IPS-20b (cell line): ENCODE results near the gene XNDC1N.

Experiments used
- H3K27ac ChIP-seq: one replicate; pipeline ENCODE4 v1.5.1; 2013; ENCODE audit warnings: low read length
- H3K27me3 ChIP-seq: 2 replicates; pipeline ENCODE4 v1.6.1; 2013; ENCODE audit warnings: mild to moderate bottlenecking, low read length, inconsistent platforms; ENCODE audit not compliant: insufficient read depth
- H3K36me3 ChIP-seq: 2 replicates; pipeline ENCODE4 v1.6.1; 2013; ENCODE audit warnings: low read depth, mild to moderate bottlenecking, inconsistent platforms, low read length, moderate library complexity; ENCODE audit not compliant: insufficient read depth
- H3K4me1 ChIP-seq: 2 replicates; pipeline ENCODE4 v1.6.1; 2013; ENCODE audit warnings: mild to moderate bottlenecking, control low read depth, inconsistent platforms, low read length, moderate library complexity; ENCODE audit not compliant: insufficient read depth
- H3K4me3 ChIP-seq: 2 replicates; pipeline ENCODE4 v1.5.1; 2013; ENCODE audit warnings: mild to moderate bottlenecking, low read length, inconsistent platforms
- H3K9ac ChIP-seq: 2 replicates; pipeline ENCODE4 v1.6.1; 2013; ENCODE audit warnings: low read depth, mild to moderate bottlenecking, inconsistent platforms, low read length, moderate library complexity
- H3K9me3 ChIP-seq: 2 replicates; pipeline ENCODE4 v1.6.1; 2013; ENCODE audit warnings: mild to moderate bottlenecking, low read depth, low read length, inconsistent platforms; ENCODE audit not compliant: insufficient read depth

The XNDC1N gene

GRCh38 chr11:71948314-71949027 lies 20.1 kb upstream of the XNDC1N start:
- H3K9me3 ChIP-seq = no peaks in the 10 kb centered on the region
- no peaks in the 10 kb centered on the region; the same call in 1 of the 2 replicates for H3K36me3 ChIP-seq
- H3K4me3 ChIP-seq = no peak overlapping the region
- H3K4me1 ChIP-seq = no peaks in the 10 kb centered on the region
- no peaks in the 10 kb centered on the region for H3K27me3 ChIP-seq
- no peak overlapping the region for H3K27ac ChIP-seq
- no peak overlapping the region for H3K9ac ChIP-seq

DNA sequence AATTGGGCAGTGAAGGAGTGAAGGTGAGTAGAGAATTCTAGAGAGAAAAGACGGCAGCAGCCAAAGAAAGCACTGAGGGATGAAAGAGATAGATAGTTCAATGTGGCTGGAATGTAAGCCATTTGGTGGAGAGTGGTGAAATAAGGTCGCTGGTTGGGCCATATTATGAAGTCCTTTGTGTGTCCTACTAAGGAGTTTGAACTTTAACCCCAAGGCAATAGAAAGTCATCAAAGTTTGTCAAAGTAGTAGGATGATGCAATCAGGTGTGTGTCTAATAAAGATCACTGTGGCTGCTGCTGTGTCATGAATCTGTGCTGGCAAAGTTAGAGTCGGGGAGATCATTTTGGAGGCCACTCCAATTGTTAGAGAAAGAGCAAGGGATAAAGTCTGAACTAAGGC lies 19.1 kb upstream of the XNDC1N start:
- no peaks in the 10 kb centered on the region for H3K9me3 ChIP-seq
- H3K4me1 ChIP-seq = no peaks in the 10 kb centered on the region
- no peak overlapping the region for H3K4me3 ChIP-seq
- no peak overlapping the region for H3K9ac ChIP-seq
- H3K27ac ChIP-seq = no peak overlapping the region
- H3K27me3 ChIP-seq = no peaks in the 10 kb centered on the region
- H3K36me3 ChIP-seq = no peaks in the 10 kb centered on the region; the same call in 1 of the 2 replicates

- Histone ChIP-seq H3K9me3 (no peaks in the 10 kb centered on the region), H3K36me3 (no peaks in the 10 kb centered on the region; the same call in 1 of the 2 replicates), H3K27me3 (no peaks in the 10 kb centered on the region), H3K4me1 (no peaks in the 10 kb centered on the region), H3K4me3 (no peak overlapping the region), H3K9ac (no peak overlapping the region), H3K27ac (no peak overlapping the region)
Observed at GRCh38 chr11:71946144-71946571, 17.8 kb upstream of the XNDC1N start.

- H3K27me3 ChIP-seq = no peaks in the 10 kb centered on the region
- no peak overlapping the region for H3K27ac ChIP-seq
- no peaks in the 10 kb centered on the region for H3K9me3 ChIP-seq
Observed at GRCh38 chr11:71940561-71941219, 12.3 kb upstream of the XNDC1N start.

DNA sequence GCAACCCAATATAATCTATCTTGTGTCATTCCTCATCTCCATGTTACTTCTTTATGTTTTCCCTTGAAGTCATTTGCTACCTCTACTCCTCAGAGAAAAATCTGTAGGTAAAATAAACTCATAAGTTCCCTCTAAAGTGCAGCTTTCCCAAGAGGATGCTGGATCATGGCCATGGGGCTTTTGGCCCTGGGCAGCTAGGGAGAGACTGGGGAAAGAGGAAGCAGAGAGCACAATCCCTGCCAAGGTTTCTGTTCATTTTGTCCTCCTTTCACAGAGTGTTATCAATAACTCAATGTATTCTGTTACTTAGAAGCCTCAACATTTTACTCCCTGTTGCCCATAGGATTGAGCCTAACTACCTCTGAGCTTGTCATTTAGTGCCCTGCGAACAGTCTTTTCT lies 9.4 kb upstream of the XNDC1N start:
- H3K27ac ChIP-seq = no peak overlapping the region
- no peaks in the 10 kb centered on the region for H3K4me1 ChIP-seq
- no peaks in the 10 kb centered on the region for H3K9me3 ChIP-seq
- H3K36me3 ChIP-seq = peaks cover 4% of the 10 kb centered on the region; the same call in 1 of the 2 replicates
- H3K9ac ChIP-seq = no peak overlapping the region
- no peaks in the 10 kb centered on the region for H3K27me3 ChIP-seq
- no peak overlapping the region for H3K4me3 ChIP-seq

More at GRCh38 chr11:71940561-71941219, 12.3 kb upstream of the XNDC1N start:
- H3K36me3 ChIP-seq = peaks cover 4% of the 10 kb centered on the region; the same call in 1 of the 2 replicates
- no peaks in the 10 kb centered on the region for H3K4me1 ChIP-seq
- no peak overlapping the region for H3K9ac ChIP-seq
- H3K4me3 ChIP-seq = no peak overlapping the region

DNA sequence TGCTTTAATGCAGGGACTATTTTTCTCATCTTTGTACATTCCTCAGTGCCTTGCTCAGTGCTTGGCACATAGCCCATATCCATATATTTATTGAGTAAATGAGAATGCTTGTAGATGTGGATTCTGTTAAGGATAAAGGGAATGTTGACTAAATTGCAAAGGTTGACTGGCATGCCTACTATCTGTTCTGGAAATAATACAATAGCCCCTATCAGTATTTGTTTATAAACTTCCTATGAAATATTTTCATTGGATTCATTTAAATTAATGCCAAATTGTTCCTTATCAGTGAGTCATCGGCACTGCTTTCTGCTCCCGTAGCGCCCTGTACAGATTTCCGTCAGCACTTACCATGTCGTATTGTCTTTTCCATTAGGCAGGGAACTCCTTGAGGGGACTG lies 8.4 kb upstream of the XNDC1N start:
- no peak overlapping the region for H3K27ac ChIP-seq
- no peaks in the 10 kb centered on the region for H3K9me3 ChIP-seq
- H3K9ac ChIP-seq = no peak overlapping the region
- peaks cover 4% of the 10 kb centered on the region; the same call in 1 of the 2 replicates for H3K36me3 ChIP-seq
- H3K4me3 ChIP-seq = no peak overlapping the region
- H3K27me3 ChIP-seq = no peaks in the 10 kb centered on the region
- no peaks in the 10 kb centered on the region for H3K4me1 ChIP-seq

DNA sequence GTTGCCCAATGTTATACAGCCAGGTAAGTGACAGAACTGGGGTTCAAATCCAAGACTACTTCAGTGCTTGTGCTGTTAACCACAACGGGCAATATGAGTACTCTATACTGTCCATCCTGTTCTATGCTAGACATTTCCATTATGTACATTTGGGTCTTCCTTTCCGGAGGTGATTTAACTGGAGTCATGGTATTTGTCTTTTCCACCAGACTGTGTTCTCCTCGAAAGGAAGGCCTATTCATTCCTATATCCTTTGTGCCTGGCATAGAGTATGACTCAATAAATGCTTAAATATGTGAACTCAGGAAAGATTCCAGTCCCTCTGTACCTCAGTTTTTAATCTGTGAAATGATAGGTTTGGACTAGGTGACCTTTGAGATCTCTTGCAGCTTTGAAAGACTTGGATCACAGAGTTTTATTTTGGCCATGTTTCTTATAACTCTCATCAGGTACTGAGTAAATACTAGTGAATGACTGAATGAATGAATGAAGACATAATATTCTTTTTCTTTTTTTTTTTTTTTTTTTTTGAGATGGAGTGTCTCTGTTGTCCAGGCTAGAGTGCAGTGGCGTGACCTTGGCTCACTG lies 7.0 kb upstream of the XNDC1N start:
- Histone ChIP-seq H3K9me3 (no peaks in the 10 kb centered on the region), H3K27me3 (no peaks in the 10 kb centered on the region), H3K36me3 (peaks cover 7% of the 10 kb centered on the region; the same call in 1 of the 2 replicates), H3K27ac (no peak overlapping the region), H3K4me3 (no peak overlapping the region), H3K9ac (no peak overlapping the region), H3K4me1 (no peaks in the 10 kb centered on the region)

DNA sequence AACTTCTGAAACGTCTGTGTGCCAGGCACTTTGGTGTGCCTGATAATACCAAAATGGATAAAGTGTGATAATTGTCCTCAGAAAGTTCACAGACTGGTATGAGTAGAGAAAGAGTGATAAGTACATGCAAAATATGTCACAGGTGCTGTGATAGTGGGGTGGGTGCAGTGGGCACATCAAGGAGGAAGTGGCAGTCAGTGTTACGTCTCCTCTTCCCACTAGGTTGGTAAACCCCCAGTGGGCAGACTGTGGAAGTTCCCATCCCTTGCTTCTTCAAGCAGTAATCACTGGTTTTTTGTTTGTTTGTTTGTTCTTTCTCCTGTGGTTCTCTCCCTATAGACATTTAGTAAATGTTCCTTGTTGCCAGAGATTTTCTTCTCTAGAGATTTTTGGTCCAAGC lies 5.8 kb upstream of the XNDC1N start:
- Histone ChIP-seq H3K9me3 (no peaks in the 10 kb centered on the region), H3K4me3 (no peak overlapping the region), H3K9ac (no peak overlapping the region), H3K27me3 (no peaks in the 10 kb centered on the region), H3K27ac (no peak overlapping the region), H3K36me3 (0 out of 2 replicates have a peak, but pooled peaks cover 3% of the 10 kb centered on the region), H3K4me1 (peaks cover 5% of the 10 kb centered on the region; the same call in 1 of the 2 replicates)

GRCh38 chr11:71933141-71933933 lies 4.9 kb upstream of the XNDC1N start:
- Histone ChIP-seq H3K4me1 (peaks cover 5% of the 10 kb centered on the region; the same call in 1 of the 2 replicates), H3K27ac (no peak overlapping the region), H3K36me3 (0 out of 2 replicates have a peak, but pooled peaks cover 3% of the 10 kb centered on the region), H3K9ac (no peak overlapping the region), H3K4me3 (no peak overlapping the region), H3K27me3 (no peaks in the 10 kb centered on the region), H3K9me3 (no peaks in the 10 kb centered on the region)

- H3K9me3 ChIP-seq = no peaks in the 10 kb centered on the region
- H3K4me3 ChIP-seq = no peak overlapping the region
- H3K9ac ChIP-seq = no peak overlapping the region
- H3K4me1 ChIP-seq = peaks cover 5% of the 10 kb centered on the region; the same call in 1 of the 2 replicates
- H3K27ac ChIP-seq = no peak overlapping the region
- H3K27me3 ChIP-seq = no peaks in the 10 kb centered on the region
- H3K36me3 ChIP-seq = 0 out of 2 replicates have a peak, but pooled peaks cover 3% of the 10 kb centered on the region
Observed at GRCh38 chr11:71931245-71931602, 2.8 kb upstream of the XNDC1N start.

DNA sequence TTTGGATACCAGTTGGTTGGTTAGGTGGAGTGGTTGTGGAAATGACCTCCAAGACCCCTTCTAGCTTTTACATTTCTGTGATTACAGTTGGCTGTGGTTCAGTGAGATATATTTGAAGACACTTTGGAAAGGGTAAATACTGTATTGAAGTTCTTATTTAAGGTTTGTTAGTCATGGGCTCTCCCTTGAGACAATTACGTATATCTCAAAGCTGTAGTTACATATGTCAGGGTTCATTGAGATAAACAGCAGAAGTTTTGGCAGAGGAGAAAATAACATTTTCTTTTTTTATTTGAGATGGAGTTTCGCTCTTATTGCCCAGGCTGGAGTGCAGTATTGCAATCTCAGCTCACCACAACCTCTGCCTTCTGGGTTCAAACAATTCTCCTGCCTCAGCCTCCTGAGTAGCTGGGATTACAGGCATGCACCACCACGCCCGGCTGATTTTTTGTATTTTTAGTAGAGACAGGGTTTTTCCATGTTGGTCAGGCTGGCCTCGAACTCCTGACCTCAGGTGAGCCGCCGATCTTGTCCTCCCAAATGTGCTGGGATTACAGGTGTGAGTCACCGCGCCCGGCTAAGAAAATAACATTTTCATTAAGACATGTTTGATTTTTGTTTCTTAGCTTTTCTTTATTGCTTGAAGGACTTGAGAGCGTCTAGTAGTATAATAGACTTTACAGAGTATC lies 2.3 kb upstream of the XNDC1N start:
- Histone ChIP-seq H3K27ac (no peak overlapping the region), H3K4me1 (peaks cover 5% of the 10 kb centered on the region; the same call in 1 of the 2 replicates), H3K36me3 (0 out of 2 replicates have a peak, but pooled peaks cover 7% of the 10 kb centered on the region), H3K9ac (no peak overlapping the region), H3K9me3 (no peaks in the 10 kb centered on the region), H3K4me3 (peak overlapping the region; percentile 81; the same call in 1 of the 2 replicates), H3K27me3 (no peaks in the 10 kb centered on the region)
